ENCODE results near the gene MAST3.
A peak's percentile ranks its signal among the peaks of the same experiment; 100 is the strongest.

Gene MAST3

DNA sequence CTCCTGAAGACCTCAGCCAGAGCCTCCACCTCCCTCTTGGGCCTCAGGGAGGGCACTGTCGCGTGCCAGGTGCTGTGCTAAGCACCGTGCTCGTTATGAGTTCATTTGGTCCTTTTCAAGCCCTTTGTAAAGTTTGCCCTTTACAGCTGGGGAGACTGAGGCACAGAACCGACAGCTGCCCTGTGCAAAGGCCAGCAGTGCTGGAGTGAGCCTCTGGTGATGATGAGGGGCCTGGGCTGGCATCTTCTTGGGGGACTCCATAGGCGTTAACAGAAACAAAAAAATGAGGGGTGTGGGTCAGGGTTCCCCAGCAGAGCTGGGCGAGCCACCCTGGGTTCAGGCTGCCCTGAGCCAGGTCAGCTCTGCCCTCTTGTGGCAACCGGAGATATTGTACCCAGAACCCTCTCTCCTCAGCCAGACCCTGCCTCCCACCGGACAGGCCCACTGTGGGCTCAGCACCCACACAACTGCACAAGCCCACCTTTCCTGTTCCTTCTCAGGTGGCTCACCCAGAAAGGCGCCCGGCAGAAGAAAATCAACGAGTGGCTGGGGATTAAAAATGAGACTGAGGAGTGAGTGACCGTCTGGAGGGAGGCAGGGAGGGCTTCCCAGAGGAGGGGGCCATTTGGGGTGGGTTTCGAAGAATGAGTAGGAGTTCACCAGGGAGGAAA, 70.5 kb downstream of the MAST3 start:
- no peak for TF ChIP-seq ZFX (IDR thresholded peaks at IDR 0.05)
- TF ChIP-seq, protein P1, sequence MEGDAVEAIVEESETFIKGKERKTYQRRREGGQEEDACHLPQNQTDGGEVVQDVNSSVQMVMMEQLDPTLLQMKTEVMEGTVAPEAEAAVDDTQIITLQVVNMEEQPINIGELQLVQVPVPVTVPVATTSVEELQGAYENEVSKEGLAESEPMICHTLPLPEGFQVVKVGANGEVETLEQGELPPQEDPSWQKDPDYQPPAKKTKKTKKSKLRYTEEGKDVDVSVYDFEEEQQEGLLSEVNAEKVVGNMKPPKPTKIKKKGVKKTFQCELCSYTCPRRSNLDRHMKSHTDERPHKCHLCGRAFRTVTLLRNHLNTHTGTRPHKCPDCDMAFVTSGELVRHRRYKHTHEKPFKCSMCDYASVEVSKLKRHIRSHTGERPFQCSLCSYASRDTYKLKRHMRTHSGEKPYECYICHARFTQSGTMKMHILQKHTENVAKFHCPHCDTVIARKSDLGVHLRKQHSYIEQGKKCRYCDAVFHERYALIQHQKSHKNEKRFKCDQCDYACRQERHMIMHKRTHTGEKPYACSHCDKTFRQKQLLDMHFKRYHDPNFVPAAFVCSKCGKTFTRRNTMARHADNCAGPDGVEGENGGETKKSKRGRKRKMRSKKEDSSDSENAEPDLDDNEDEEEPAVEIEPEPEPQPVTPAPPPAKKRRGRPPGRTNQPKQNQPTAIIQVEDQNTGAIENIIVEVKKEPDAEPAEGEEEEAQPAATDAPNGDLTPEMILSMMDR (conservative IDR thresholded peaks at IDR 0.05): peak; percentile 86
- no peak overlapping the region for H3K27ac ChIP-seq

DNA sequence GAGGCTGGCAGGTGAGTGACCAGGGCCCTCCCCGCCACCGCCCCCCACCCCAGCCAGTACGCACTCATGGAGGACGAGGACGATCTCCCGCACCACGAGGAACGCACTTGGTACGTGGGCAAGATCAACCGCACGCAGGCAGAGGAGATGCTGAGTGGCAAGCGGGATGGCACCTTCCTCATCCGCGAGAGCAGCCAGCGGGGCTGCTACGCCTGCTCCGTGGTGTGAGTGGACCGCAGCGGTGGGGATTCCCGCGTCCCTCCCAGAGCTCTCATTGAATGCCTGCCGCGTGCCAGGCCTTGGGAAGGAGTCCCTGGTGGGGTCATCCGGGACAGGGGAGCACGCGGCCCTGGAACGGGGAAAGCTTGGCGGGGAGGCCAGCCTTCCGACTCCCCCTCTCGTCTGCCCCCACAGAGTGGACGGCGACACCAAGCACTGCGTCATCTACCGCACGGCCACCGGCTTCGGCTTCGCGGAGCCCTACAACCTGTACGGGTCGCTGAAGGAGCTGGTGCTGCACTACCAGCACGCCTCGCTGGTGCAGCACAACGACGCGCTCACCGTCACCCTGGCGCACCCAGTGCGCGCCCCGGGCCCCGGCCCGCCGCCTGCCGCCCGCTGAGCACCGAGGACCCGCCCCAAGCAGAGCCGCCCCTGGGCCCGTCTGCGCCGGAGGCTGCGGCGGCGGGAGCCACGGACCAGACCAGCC, 71.2 kb downstream of the MAST3 start:
- no peak for TF ChIP-seq ZFX (IDR thresholded peaks at IDR 0.05)
- TF ChIP-seq, protein P1 (conservative IDR thresholded peaks at IDR 0.05): no peak
- H3K27ac ChIP-seq: no peak overlapping the region

GRCh38 chr19:18170714-18171255, 73.2 kb downstream of the MAST3 start:
- TF ChIP-seq, protein P1 (conservative IDR thresholded peaks at IDR 0.05): no peak
- TF ChIP-seq ZFX (IDR thresholded peaks at IDR 0.05): no peak
- H3K27ac ChIP-seq: no peak overlapping the region

GRCh38 chr19:18171605-18172327, 74.2 kb downstream of the MAST3 start:
- no peak overlapping the region for H3K27ac ChIP-seq
- no peak for TF ChIP-seq ZFX (IDR thresholded peaks at IDR 0.05)
- TF ChIP-seq, protein P1 (conservative IDR thresholded peaks at IDR 0.05): no peak

DNA sequence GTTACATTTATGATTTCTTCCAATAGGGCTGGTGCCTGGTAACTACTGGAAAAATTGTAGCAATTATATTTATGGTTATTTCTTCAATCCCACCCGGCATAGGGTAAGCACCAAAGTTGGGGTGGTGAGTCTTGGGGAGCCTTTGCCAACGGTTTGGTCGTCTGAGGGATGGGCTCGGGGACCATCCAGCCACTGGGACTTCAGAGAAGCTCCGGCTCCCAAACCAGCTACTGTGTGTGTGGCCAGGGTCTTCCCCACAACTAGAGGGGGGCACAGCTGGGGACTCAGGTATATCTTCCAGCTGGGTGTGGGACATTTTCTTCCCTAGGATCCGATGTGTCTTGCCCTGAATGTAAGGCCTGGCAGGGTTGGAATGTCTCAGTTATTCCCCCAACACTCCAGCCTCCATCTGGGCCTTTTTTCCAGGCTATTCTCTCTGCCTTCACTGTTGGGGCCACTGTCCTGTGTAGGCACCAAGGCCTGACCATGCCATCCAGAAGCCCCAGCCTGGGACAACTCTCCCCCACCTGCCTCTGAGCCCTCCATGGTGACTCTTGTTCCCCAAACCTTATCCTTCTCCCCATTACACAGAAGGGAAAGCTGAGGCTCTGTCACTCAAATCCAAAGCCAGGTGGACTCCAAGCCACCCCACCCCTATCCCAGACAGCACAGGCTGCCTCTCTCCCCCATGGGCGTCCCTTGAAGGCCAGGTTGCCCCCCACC, 74.9 kb downstream of the MAST3 start:
- no peak overlapping the region for H3K27ac ChIP-seq

GRCh38 chr19:18173054-18173571, 75.5 kb downstream of the MAST3 start:
- H3K27ac ChIP-seq: no peak overlapping the region
- TF ChIP-seq, protein P1 (conservative IDR thresholded peaks at IDR 0.05): no peak
- no peak for TF ChIP-seq ZFX (IDR thresholded peaks at IDR 0.05)

More for the DNA sequence above, 74.9 kb downstream of the MAST3 start:
- TF ChIP-seq, protein P1 (conservative IDR thresholded peaks at IDR 0.05): no peak
